Measurements from ENCODE around the gene PDE4B. TPM values are rescaled to one million over a fixed set of nuclear protein-coding genes. Genes with fewer than 3 reads are reported as not detected.

The PDE4B gene
- total and polyA plus RNA-seq, 10 of the 15 experiments (the other 5 are each of a cell fraction or from before 2014, with no cell fraction given), result 3.0 to 13.2 (median 5.7) TPM

DNA sequence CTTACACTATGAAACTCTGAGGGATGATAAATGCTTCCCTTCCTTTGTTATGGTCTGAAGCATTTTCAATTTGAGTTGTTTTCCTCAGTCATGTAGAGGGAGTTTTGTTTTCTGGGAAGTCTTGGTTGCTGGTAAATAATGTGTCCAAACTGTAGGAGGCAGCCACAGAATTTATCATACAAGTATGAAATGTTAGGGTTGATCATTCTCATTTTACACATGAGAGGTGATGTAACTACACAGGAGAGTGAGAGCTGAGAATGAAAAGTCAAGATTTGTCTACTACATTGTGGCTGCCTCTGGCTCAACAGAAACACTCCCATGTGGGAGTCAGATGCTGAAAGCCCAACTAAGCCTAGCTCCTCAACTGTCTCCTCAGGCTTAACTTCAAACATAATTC lies 558.8 kb downstream of the PDE4B start (continued):
- no peak for TF ChIP-seq BACH1 (IDR thresholded peaks at IDR 0.05; ENCODE audit: borderline replicate concordance)
- 0 out of 2 replicates have a peak, but pooled peaks have one; percentile 34 for TF ChIP-seq ATF7 (IDR thresholded peaks at IDR 0.05; ENCODE audit: low read depth)
- TF ChIP-seq SMC3 (IDR thresholded peaks at IDR 0.05; ENCODE audit: borderline replicate concordance, low read length), result no peak
- 0 out of 2 replicates have a peak, but pooled peaks have one; percentile 17 for TF ChIP-seq NFIC (IDR thresholded peaks at IDR 0.05; ENCODE audit: low read depth, low read length)
- TF ChIP-seq, protein P1, sequence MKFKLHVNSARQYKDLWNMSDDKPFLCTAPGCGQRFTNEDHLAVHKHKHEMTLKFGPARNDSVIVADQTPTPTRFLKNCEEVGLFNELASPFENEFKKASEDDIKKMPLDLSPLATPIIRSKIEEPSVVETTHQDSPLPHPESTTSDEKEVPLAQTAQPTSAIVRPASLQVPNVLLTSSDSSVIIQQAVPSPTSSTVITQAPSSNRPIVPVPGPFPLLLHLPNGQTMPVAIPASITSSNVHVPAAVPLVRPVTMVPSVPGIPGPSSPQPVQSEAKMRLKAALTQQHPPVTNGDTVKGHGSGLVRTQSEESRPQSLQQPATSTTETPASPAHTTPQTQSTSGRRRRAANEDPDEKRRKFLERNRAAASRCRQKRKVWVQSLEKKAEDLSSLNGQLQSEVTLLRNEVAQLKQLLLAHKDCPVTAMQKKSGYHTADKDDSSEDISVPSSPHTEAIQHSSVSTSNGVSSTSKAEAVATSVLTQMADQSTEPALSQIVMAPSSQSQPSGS (IDR thresholded peaks at IDR 0.05; ENCODE audit: low read length), result peak; percentile 39; the same call in 1 of the 2 replicates

DNA sequence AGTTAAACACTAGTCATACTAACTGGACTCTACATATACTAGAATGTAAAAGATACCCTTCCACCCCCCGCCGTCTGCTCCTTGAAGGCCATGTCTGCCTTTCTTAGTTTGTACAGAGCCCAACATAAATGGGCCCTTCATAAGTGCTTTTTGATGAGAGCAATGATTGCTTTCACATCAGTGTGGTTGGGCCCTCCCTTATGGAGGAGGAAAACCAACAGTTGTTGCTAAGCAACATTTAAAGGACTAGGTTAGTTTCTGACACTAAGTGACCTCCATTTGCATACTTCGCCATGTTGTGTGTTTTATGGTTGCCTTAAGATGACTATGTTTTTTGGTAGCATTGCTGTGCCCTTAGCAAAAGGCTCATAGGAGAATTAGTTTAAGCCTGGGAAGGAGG lies 559.2 kb downstream of the PDE4B start:
- peak overlapping the region; percentile 67 for H3K4me2 ChIP-seq (ENCODE audit: control insufficient read depth, insufficient read depth)
- intact Hi-C loops (cut with micrococcal nuclease; ENCODE audit: unreplicated experiment), result loop anchor here (2.0 to 10.0 kb wide), 5 partner anchors 13 to 383 kb away; no protein-coding TSS in a partner anchor
- in situ Hi-C loops (cut with MboI), result no loop called here
- H3K27ac ChIP-seq (ENCODE audit: control insufficient read depth, insufficient read depth), result peak overlapping the region; percentile 88
- BruUV-seq (replicated peaks), result no TSS peak
- no peak overlapping the region for H3K4me3 ChIP-seq
- DNase-seq (ENCODE audit: low read depth, low spot score) (no peak), FAIRE-seq (no peak), ATAC-seq (peak; percentile 45)
- RAD21 ChIA-PET (ENCODE audit: unreplicated experiment), result interaction anchor here (2.7 to 13.1 kb wide), 8 partner anchors 9 to 92 kb away, joined by 14 to 238 read pairs (median 37); no protein-coding TSS in a partner anchor
- WGBS (ENCODE audit: insufficient coverage, insufficient replicate concordance, low lambda C conversion rate, missing lambda C conversion rate), result 69% methylated on average over 3 of the region's 3 CpGs
- SMC1A ChIA-PET (ENCODE audit: uncharacterized antibody, unreplicated experiment), result interaction anchor here (0.9 to 13.8 kb wide), 14 partner anchors 10 to 104 kb away, joined by 3 to 463 read pairs (median 11); no protein-coding TSS in a partner anchor
- CTCF ChIA-PET, result interaction anchor here (0.6 to 12.8 kb wide), 10 partner anchors 10 to 98 kb away, joined by 3 to 150 read pairs (median 12); no protein-coding TSS in a partner anchor
- no peaks in the 10 kb centered on the region for H3K9me3 ChIP-seq (replicated peaks; ENCODE audit: control insufficient read depth, insufficient read depth, low read length)
- peak overlapping the region; percentile 57; the same call in 1 of the 2 replicates for H2AFZ ChIP-seq (ENCODE audit: control insufficient read depth, low read depth, low read length)
- POLR2A ChIA-PET, result interaction anchor here (0.6 to 2.4 kb wide), 7 partner anchors 9 to 72 kb away, joined by 3 to 16 read pairs (median 4); no protein-coding TSS in a partner anchor
- H3K9ac ChIP-seq (ENCODE audit: control insufficient read depth, insufficient read depth, low read length), result 0 out of 2 replicates have a peak overlapping the region, but pooled peaks have one; percentile 24
- peaks cover 67% of the 10 kb centered on the region for H3K79me2 ChIP-seq (ENCODE audit: control insufficient read depth, insufficient read depth, low read length)
- no peaks in the 10 kb centered on the region for H4K20me1 ChIP-seq (ENCODE audit: control insufficient read depth, insufficient read depth)
- H3K4me1 ChIP-seq (ENCODE audit: control insufficient read depth, insufficient read depth, low read length), result peaks cover 41% of the 10 kb centered on the region
- H3K27me3 ChIP-seq (replicated peaks in 1 of 2; ENCODE audit: control insufficient read depth in 2 of 2, insufficient read depth in 2 of 2, low read length in 1 of 2), result no peaks in the 10 kb centered on the region
- H3K36me3 ChIP-seq (ENCODE audit: control insufficient read depth in 2 of 2, insufficient read depth in 2 of 2, low read length in 1 of 2), result no peaks in the 10 kb centered on the region; a peak in 2 of 4 replicates
- TF ChIP-seq MTA2 (IDR thresholded peaks at IDR 0.05; ENCODE audit: low read depth) (no peak), EP300 (IDR thresholded peaks at IDR 0.05; ENCODE audit: borderline replicate concordance in 1 of 2, control insufficient read depth in 1 of 2, low read depth in 2 of 2, low read length in 2 of 2) (peak in 1 of 2 experiments; percentile 45; a peak in 1 of 4 replicates), ASH2L (IDR thresholded peaks at IDR 0.05; ENCODE audit: borderline replicate concordance, low read depth) (peak; percentile 49; the same call in 1 of the 2 replicates), PAX5 (IDR thresholded peaks at IDR 0.05; ENCODE audit: borderline replicate concordance, low read depth, low read length) (no peak), RUNX3 (IDR thresholded peaks at IDR 0.05; ENCODE audit: low read length) (peak; percentile 34; the same call in 1 of the 2 replicates), SMAD5 (IDR thresholded peaks at IDR 0.05; ENCODE audit: low read depth) (no peak), STAT1 (conservative IDR thresholded peaks at IDR 0.05) (no peak), SREBF1 (IDR thresholded peaks at IDR 0.05; ENCODE audit: low read length) (no peak), SMAD1 (IDR thresholded peaks at IDR 0.05; ENCODE audit: low read depth, partially characterized antibody) (no peak), SPI1 (IDR thresholded peaks at IDR 0.05; ENCODE audit: borderline replicate concordance, insufficient read depth, low read depth, low read length) (no peak), IKZF2 (IDR thresholded peaks at IDR 0.05) (no peak), CBX3 (IDR thresholded peaks at IDR 0.05; ENCODE audit: borderline replicate concordance, low read depth) (no peak), PML (IDR thresholded peaks at IDR 0.05; ENCODE audit: low read length) (0 out of 2 replicates have a peak, but pooled peaks have one; percentile 2), BRCA1 (IDR thresholded peaks at IDR 0.05; ENCODE audit: low read depth, low read length) (no peak), YY1 (IDR thresholded peaks at IDR 0.05; ENCODE audit: low read depth, low read length) (peak; percentile 83), NR2F1 (conservative IDR thresholded peaks at IDR 0.05) (peak; percentile 93), KDM1A (IDR thresholded peaks at IDR 0.05; ENCODE audit: borderline replicate concordance) (no peak)

Measured in GM12878 (cell line).